ENCODE measurements around the gene DYNC2H1.

The DYNC2H1 gene

GRCh38 chr11:103069367-103069766 lies 39.9 kb upstream of the DYNC2H1 start:
- TF ChIP-seq TAF1 (IDR thresholded peaks at IDR 0.05; ENCODE audit: low read depth): no peak
- no peak for TF ChIP-seq TEAD4 (IDR thresholded peaks at IDR 0.05)
- TF ChIP-seq CEBPB (IDR thresholded peaks at IDR 0.05): no peak
- no peak for TF ChIP-seq EP300 (IDR thresholded peaks at IDR 0.05; ENCODE audit: borderline replicate concordance)

DNA sequence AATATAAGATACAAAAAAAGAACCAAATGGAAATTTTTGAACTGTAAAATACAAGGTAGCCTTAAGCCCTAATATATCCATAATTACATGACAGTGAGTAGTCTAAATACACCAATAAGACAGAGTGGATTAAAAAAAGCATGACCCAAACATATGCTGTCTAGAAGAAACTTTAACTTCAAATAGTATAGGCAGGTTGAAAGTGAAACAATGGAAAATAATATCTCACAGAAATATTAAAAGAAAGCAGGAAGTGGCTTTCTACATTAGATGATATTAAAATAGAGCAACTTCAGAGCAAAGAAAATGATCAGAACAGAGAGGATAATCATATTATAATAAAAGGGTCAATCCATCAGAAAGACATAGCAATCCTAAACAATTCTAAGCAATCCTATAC lies 39.1 kb upstream of the DYNC2H1 start:
- TF ChIP-seq ZBTB7A (IDR thresholded peaks at IDR 0.05; ENCODE audit: low read depth) (no peak), YY1 (IDR thresholded peaks at IDR 0.05; ENCODE audit: low read depth) (no peak), TAF1 (IDR thresholded peaks at IDR 0.05; ENCODE audit: low read depth) (no peak), CREB1 (IDR thresholded peaks at IDR 0.05; ENCODE audit: low read depth) (no peak), TEAD4 (IDR thresholded peaks at IDR 0.05) (no peak), RAD21 (IDR thresholded peaks at IDR 0.05; ENCODE audit: low read depth) (no peak), EGR1 (IDR thresholded peaks at IDR 0.05) (no peak), CEBPB (IDR thresholded peaks at IDR 0.05) (no peak), MAX (IDR thresholded peaks at IDR 0.05) (no peak), TCF12 (IDR thresholded peaks at IDR 0.05; ENCODE audit: low read depth) (no peak), EP300 (IDR thresholded peaks at IDR 0.05; ENCODE audit: borderline replicate concordance) (no peak), NFIC (IDR thresholded peaks at IDR 0.05) (no peak), FOXM1 (IDR thresholded peaks at IDR 0.05; ENCODE audit: borderline replicate concordance, low read depth) (no peak), USF1 (IDR thresholded peaks at IDR 0.05) (no peak), REST (IDR thresholded peaks at IDR 0.05; ENCODE audit: low read depth) (no peak)

- no peak for TF ChIP-seq TCF12 (IDR thresholded peaks at IDR 0.05; ENCODE audit: low read depth)
- TF ChIP-seq EP300 (IDR thresholded peaks at IDR 0.05; ENCODE audit: borderline replicate concordance): no peak
Measured at GRCh38 chr11:103071008-103071407, 38.2 kb upstream of the DYNC2H1 start.

GRCh38 chr11:103076361-103076760 lies 32.9 kb upstream of the DYNC2H1 start:
- TF ChIP-seq NFIC (IDR thresholded peaks at IDR 0.05): no peak
- no peak for TF ChIP-seq CREB1 (IDR thresholded peaks at IDR 0.05; ENCODE audit: low read depth)
- no peak for TF ChIP-seq RAD21 (IDR thresholded peaks at IDR 0.05; ENCODE audit: low read depth)
- no peak for TF ChIP-seq TCF12 (IDR thresholded peaks at IDR 0.05; ENCODE audit: low read depth)
- no peak for TF ChIP-seq MAX (IDR thresholded peaks at IDR 0.05)
- TF ChIP-seq ZBTB7A (IDR thresholded peaks at IDR 0.05; ENCODE audit: low read depth): no peak
- TF ChIP-seq CEBPB (IDR thresholded peaks at IDR 0.05): no peak
- TF ChIP-seq FOXM1 (IDR thresholded peaks at IDR 0.05; ENCODE audit: borderline replicate concordance, low read depth): no peak
- TF ChIP-seq YY1 (IDR thresholded peaks at IDR 0.05; ENCODE audit: low read depth): no peak
- no peak for TF ChIP-seq TEAD4 (IDR thresholded peaks at IDR 0.05)
- no peak for TF ChIP-seq REST (IDR thresholded peaks at IDR 0.05; ENCODE audit: low read depth)
- TF ChIP-seq EGR1 (IDR thresholded peaks at IDR 0.05): no peak
- TF ChIP-seq TAF1 (IDR thresholded peaks at IDR 0.05; ENCODE audit: low read depth): no peak
- TF ChIP-seq USF1 (IDR thresholded peaks at IDR 0.05): no peak
- no peak for TF ChIP-seq EP300 (IDR thresholded peaks at IDR 0.05; ENCODE audit: borderline replicate concordance)

DNA sequence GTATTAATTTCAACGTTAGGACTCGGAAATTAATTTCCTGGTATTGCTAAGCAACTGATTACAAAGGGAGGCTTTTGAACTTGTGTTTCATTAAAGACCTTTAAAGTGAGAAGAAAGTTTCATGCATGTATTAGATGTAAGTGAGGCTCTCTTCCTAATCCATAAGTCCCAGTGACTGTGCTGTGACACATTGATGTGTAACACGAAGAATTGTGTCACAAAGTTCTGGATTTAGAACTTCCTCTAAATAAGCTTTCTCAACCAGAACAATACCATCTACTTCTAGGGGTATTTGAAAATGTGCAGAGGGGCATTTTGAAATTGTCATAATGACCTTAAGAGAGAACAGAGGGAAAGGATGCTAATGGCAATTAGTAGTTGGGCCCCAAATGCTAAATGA lies 31.7 kb upstream of the DYNC2H1 start:
- no peak for TF ChIP-seq RAD21 (IDR thresholded peaks at IDR 0.05; ENCODE audit: low read depth)
- TF ChIP-seq YY1 (IDR thresholded peaks at IDR 0.05; ENCODE audit: low read depth): no peak
- TF ChIP-seq NFIC (IDR thresholded peaks at IDR 0.05): no peak
- TF ChIP-seq FOXM1 (IDR thresholded peaks at IDR 0.05; ENCODE audit: borderline replicate concordance, low read depth): no peak

- TF ChIP-seq NFIC (IDR thresholded peaks at IDR 0.05) (no peak), YY1 (IDR thresholded peaks at IDR 0.05; ENCODE audit: low read depth) (no peak), TEAD4 (IDR thresholded peaks at IDR 0.05) (no peak), ZBTB7A (IDR thresholded peaks at IDR 0.05; ENCODE audit: low read depth) (no peak), TAF1 (IDR thresholded peaks at IDR 0.05; ENCODE audit: low read depth) (no peak), RAD21 (IDR thresholded peaks at IDR 0.05; ENCODE audit: low read depth) (no peak), EGR1 (IDR thresholded peaks at IDR 0.05) (no peak), CREB1 (IDR thresholded peaks at IDR 0.05; ENCODE audit: low read depth) (no peak), FOXM1 (IDR thresholded peaks at IDR 0.05; ENCODE audit: borderline replicate concordance, low read depth) (no peak), REST (IDR thresholded peaks at IDR 0.05; ENCODE audit: low read depth) (no peak), EP300 (IDR thresholded peaks at IDR 0.05; ENCODE audit: borderline replicate concordance) (no peak), MAX (IDR thresholded peaks at IDR 0.05) (no peak), USF1 (IDR thresholded peaks at IDR 0.05) (no peak), TCF12 (IDR thresholded peaks at IDR 0.05; ENCODE audit: low read depth) (no peak), CEBPB (IDR thresholded peaks at IDR 0.05) (no peak)
Measured at GRCh38 chr11:103078710-103079109, 30.5 kb upstream of the DYNC2H1 start.

Measured in Ishikawa (cell line).